GM18520 (cell line): ENCODE measurements around the gene GPR89B.
A peak's percentile ranks its signal among the peaks of the same experiment; 100 is the strongest.
"Not testable (repeated sequence)": the region's sequence is repeated elsewhere in the genome, so short reads cannot be mapped to it uniquely, and the experiment has no call there.

Experiments used
- ATAC-seq: cut with Tn5 transposase; IDR thresholded peaks from one replicate; pipeline ENCODE4 v1.9.1; 2021; ENCODE audit not compliant: unreplicated experiment

Gene GPR89B

GRCh38 chr1:147928236-147929132 lies at the start of gene GPR89B:
Gene GPR89B, plus strand, starts transcription at chr1:147928420. Its CDS starts 117 bp downstream, at chr1:147928537.
- ATAC-seq: peak; percentile 90

GRCh38 chr1:147879911-147880310 lies 48.3 kb upstream of the GPR89B start:
- no peak for ATAC-seq

- ATAC-seq: no peak
Observed at GRCh38 chr1:147882535-147882934, 45.7 kb upstream of the GPR89B start.

GRCh38 chr1:147890177-147890790 lies 37.9 kb upstream of the GPR89B start:
- peak; percentile 61 for ATAC-seq

GRCh38 chr1:147891088-147891487 lies 37.1 kb upstream of the GPR89B start:
- no peak for ATAC-seq

GRCh38 chr1:147892216-147892615 lies 36.0 kb upstream of the GPR89B start:
- ATAC-seq: no peak

GRCh38 chr1:147892731-147893214 lies 35.4 kb upstream of the GPR89B start:
- ATAC-seq: no peak

DNA sequence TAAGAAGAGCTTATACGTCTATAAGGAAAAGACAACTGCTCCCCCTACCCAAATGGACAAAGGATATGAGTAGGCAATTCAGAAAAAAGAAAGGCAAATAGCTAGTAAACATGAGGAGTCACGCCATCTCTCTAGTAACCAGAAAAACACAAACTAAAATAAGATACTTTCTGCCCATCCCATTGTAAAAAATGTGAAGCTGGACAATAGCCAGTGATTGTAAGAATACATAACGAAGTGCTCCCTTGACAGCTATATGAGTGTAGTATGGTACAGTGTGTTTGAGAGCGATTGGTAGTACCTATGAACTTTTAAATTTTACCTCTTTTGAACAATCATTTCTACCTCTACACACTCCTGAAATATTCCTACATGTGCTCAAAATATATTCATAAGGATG lies 33.1 kb upstream of the GPR89B start:
- no peak for ATAC-seq

DNA sequence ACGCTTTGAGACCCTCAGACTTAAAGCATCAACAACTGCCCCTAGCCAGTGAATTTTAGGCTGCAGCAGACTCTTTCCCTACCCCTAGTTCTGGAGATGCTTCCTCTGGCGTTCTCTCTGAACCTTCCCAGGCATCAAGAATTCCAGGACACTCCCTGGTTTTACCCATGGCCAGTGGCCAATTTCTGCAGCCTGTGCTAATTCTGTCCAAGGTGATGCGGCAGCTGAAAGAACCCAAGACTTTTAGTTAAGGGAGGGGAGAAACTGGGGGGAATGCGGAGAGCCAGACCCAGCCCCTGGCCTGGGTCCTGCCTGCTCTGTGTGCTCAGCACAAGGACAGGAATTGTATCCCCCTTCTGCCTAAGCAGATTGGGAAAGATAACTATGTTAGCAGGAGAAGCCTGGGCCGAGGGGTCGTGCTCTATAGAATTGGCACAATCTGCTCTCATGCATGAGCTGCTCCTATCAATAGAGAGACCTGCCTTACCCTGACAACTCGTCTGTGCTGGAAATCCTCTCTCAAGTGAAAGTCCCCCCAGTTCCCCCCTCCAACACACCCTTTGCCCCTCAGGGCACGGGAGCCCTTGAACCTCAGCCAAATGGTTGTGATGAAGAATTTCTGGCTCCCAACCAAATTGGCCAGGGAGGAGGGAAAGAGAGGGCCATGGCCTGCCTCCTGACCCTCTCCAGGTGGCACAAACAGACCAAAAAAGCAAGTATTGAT lies 31.0 kb upstream of the GPR89B start:
- no peak for ATAC-seq

DNA sequence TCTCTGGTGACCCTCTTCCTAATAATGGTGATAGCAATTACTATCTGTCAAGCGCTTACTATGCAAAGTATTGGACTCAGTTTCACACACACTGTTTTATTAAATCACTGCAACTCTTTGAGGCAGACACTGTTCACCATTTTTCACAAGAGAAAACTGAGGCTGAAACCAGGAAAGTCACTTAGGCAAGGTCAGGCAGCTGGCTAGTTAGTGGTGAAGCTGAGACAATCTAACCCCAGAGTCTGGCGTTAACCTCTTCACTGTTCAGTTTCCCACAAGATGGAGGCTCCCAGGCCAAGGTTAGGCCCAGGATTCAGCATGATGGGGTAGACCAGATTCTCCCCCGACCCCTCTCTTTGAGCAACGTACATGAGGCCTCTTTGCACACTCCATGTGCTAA lies 30.4 kb upstream of the GPR89B start:
- no peak for ATAC-seq

DNA sequence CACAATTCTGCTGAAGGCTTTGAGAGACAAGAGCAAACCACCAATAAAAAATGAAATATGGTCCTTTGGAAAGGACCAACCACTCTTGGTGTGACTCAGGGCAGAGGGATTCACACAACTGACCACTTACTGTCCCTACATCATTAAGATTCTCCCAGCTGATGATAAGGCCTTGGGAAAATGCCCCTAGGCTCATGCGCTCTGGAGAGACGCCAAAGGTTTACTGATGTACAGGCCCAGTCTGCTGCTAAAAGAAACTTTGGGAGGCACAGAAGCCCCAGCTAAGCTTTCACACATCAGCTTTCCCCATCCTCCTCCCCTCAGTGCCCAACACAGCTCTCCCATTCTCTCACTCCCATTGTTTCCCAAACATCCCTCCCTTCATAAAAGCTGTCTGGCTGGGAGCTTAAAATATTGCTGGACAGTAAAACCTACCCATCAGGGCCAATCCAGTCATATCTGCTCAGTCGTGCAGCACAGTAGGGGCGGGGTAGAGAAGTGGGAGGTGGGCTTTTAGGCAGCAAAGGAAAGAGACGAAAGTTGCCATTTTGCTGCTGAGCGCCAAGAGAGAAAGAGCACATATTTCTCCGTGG lies 25.9 kb upstream of the GPR89B start, which contains the start of gene GJA8:
Gene GJA8 (plus strand): TSS at position 543 of the 593 bp plus-strand sequence. CDS start 5,161 bp downstream, outside the sequence.
- no peak for ATAC-seq

DNA sequence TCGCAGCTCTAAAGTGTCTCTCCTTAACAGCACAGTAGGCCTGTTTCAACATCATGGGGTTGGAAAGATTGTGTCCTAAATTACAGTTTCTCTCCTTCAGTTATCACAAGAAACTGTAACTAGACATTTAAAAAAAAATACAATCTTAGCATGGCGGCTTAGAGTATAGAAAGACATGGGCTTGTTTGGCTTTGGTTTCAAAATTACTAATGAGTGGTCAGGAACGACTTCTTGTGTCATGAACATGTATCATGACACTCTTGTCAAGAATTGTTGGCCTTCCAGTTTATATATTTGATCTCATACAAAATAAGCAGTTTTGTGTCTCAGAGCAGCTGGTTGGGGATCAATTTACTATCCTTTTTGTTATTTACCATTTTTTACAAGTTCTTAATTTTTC lies 23.5 kb upstream of the GPR89B start:
- ATAC-seq: no peak

DNA sequence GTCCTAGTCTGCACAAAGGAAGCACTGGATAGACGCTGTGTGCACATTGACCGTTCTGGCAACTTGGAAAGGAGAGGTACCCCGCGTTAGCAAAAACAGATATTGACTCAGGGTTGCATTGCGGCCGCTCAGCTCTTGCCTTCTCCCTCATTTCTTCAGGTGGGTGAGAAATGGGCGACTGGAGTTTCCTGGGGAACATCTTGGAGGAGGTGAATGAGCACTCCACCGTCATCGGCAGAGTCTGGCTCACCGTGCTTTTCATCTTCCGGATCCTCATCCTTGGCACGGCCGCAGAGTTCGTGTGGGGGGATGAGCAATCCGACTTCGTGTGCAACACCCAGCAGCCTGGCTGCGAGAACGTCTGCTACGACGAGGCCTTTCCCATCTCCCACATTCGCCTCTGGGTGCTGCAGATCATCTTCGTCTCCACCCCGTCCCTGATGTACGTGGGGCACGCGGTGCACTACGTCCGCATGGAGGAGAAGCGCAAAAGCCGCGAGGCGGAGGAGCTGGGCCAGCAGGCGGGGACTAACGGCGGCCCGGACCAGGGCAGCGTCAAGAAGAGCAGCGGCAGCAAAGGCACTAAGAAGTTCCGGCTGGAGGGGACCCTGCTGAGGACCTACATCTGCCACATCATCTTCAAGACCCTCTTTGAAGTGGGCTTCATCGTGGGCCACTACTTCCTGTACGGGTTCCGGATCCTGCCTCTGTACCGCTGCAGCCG lies 20.3 kb upstream of the GPR89B start:
- ATAC-seq: no peak

- no peak for ATAC-seq
Observed at GRCh38 chr1:147912553-147912952, 15.7 kb upstream of the GPR89B start.

- no peak for ATAC-seq
Observed at GRCh38 chr1:147913362-147913942, 14.8 kb upstream of the GPR89B start.

- ATAC-seq: no peak
Observed at GRCh38 chr1:147919896-147920295, 8.3 kb upstream of the GPR89B start.

DNA sequence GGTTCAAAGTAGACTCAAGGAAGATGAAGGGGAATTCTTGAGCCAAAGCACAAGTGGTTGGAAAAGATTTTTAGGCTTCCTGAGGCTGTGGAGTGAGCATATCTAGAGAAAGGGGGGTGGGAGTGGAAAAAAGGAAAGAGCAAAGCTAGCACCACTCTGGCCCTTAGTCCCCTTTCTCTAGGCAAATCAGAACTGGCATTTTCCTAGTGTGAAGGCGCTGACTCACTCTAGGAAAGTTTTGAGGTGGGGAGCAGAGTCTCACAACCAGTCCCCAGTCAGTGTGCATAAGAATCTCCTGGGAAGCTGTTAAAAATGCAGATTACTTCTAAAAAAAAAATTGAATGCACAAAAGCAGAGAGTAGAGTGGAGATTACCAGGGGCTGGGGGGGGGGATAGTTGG lies 3.4 kb upstream of the GPR89B start:
- ATAC-seq: no peak

DNA sequence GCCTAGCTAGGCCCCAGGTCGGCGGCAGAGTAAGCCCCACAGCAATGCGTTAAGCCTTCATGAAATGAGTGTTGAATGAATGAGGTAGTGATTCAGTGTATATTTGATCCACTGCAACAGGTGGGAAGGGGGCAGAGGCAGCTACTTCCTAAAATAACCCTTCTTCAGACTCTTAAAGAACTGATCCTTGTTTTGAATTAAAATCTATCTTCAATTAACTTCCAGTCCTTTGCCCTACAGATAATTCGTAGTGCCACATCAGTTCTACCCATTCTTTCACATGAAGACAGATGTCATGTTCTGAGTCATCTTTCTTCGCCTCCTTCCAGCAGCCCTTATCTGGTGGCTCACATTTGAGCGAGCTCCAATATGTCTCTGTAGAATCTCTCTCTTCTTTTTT lies 1.0 kb upstream of the GPR89B start:
- ATAC-seq: not testable (repeated sequence)

DNA sequence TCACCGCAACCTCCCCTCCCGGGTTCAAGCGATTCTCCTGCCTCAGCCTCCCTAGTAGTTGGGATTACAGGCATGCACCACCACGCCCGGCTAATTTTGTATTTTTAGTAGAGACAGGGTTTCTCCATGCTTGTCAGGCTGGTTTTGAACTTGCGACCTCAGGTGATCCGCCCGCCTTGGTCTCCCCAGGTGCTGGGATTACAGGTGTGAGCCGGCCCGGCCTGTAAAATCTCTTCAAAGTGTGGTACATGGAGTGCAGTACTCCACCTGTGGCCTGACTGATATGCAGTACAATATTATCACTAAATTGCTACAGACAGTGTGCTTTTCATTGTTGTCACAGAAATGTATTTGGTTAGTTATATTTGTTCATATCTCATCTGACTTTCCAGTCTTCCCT lies 531 bp upstream of the GPR89B start:
- ATAC-seq: not testable (repeated sequence)

- not testable (repeated sequence) for ATAC-seq
Observed at GRCh38 chr1:147931137-147931536, 2.9 kb downstream of the GPR89B start.
